ENCODE data around the gene ANKRD65.
"Not testable (repeated sequence)": the region's sequence is repeated elsewhere in the genome, so short reads cannot be mapped to it uniquely, and the experiment has no call there.

The ANKRD65 gene

GRCh38 chr1:1430114-1430982 lies 9.3 kb upstream of the ANKRD65 start:
- DNase-seq (ENCODE audit: low read depth), result no peak

- no peak for DNase-seq (ENCODE audit: low read depth)
Measured at GRCh38 chr1:1429671-1430073, 8.6 kb upstream of the ANKRD65 start.

- DNase-seq (ENCODE audit: low read depth), result not testable (repeated sequence)
Measured at GRCh38 chr1:1428967-1429366, 7.9 kb upstream of the ANKRD65 start.

- DNase-seq (ENCODE audit: low read depth), result no peak
Measured at GRCh38 chr1:1428174-1428573, 7.1 kb upstream of the ANKRD65 start.

- DNase-seq (ENCODE audit: low read depth), result no peak
Measured at GRCh38 chr1:1427820-1428148, 6.7 kb upstream of the ANKRD65 start.

- no peak for DNase-seq (ENCODE audit: low read depth)
Measured at GRCh38 chr1:1427106-1427819, 6.2 kb upstream of the ANKRD65 start.

- no peak for DNase-seq (ENCODE audit: low read depth)
Measured at GRCh38 chr1:1426496-1427105, 5.5 kb upstream of the ANKRD65 start.

GRCh38 chr1:1425753-1426495 lies 4.8 kb upstream of the ANKRD65 start:
- DNase-seq (ENCODE audit: low read depth), result no peak

GRCh38 chr1:1425426-1425752 lies 4.3 kb upstream of the ANKRD65 start:
- no peak for DNase-seq (ENCODE audit: low read depth)

GRCh38 chr1:1424707-1425106 lies 3.6 kb upstream of the ANKRD65 start:
- no peak for DNase-seq (ENCODE audit: low read depth)

GRCh38 chr1:1423245-1423597 lies 2.1 kb upstream of the ANKRD65 start:
- no peak for DNase-seq (ENCODE audit: low read depth)

GRCh38 chr1:1422465-1423244 lies 1.6 kb upstream of the ANKRD65 start:
- no peak for DNase-seq (ENCODE audit: low read depth)

- no peak for DNase-seq (ENCODE audit: low read depth)
Measured at GRCh38 chr1:1421907-1422464, 910 bp upstream of the ANKRD65 start.

- no peak for DNase-seq (ENCODE audit: low read depth)
Measured at GRCh38 chr1:1420654-1421141, 378 bp downstream of the ANKRD65 start.

- no peak for DNase-seq (ENCODE audit: low read depth)
Measured at GRCh38 chr1:1419813-1420653, 1.0 kb downstream of the ANKRD65 start.

- no peak for DNase-seq (ENCODE audit: low read depth)
Measured at GRCh38 chr1:1419363-1419812, 1.7 kb downstream of the ANKRD65 start.

- no peak for DNase-seq (ENCODE audit: low read depth)
Measured at GRCh38 chr1:1418464-1419362, 2.4 kb downstream of the ANKRD65 start.

- not testable (repeated sequence) for DNase-seq (ENCODE audit: low read depth)
Measured at GRCh38 chr1:1417825-1418463, 3.1 kb downstream of the ANKRD65 start.

- not testable (repeated sequence) for DNase-seq (ENCODE audit: low read depth)
Measured at GRCh38 chr1:1417396-1417795, 3.7 kb downstream of the ANKRD65 start.

Measured in activated T-helper 1 cell treated with Interleukin-2 at 50 U/mL for 16 hours (primary cell).